NB4 (cell line): Measurements from ENCODE around the gene LIFR.

Source experiments
- MAX ChIP-seq: IDR thresholded peaks from 2 replicates; pipeline ENCODE4 v1.6.1; 2011; ENCODE audit warnings: low read depth, low read length
- POLR2A ChIP-seq: IDR thresholded peaks from 2 replicates; pipeline ENCODE4 v1.6.1; 2011; ENCODE audit warnings: mild to moderate bottlenecking; ENCODE audit not compliant: insufficient read length; ENCODE audit errors: extremely low read depth

- TF ChIP-seq POLR2A, result no peak
- no peak for TF ChIP-seq MAX
Observed at GRCh38 chr5:38531518-38531917, 24.9 kb downstream of the LIFR start.
